Kasumi-1 (cell line): ENCODE results near the gene VARS2.
"Not testable (repeated sequence)": the region's sequence is repeated elsewhere in the genome, so short reads cannot be mapped to it uniquely, and the experiment has no call there.

ENCODE experiments used
- DNase-seq, 2 experiments: peaks; one replicate each; lab custom pipeline; 2025; lab: John Stamatoyannopoulos, UW

Gene VARS2

DNA sequence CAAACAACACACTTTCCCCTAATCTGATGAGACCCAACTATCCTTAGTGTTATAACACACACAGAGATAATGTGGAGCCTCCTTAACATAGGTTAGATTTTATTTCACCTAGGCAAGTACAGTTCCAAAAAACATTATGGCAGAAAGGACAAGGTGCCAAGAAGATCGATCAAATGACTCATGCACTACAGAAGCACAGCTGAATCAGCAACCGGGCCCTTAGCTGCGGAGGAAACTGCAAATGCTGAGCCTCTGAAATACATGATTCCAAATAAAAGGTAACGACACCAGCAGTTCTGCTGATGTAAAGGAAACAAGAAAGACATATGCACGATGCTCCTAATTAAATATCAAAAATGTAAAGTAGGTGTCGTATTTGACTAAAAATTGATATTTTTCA lies 49.6 kb downstream of the VARS2 start:
- DNase-seq, result no peak

GRCh38 chr6:30964075-30964474 lies 50.0 kb downstream of the VARS2 start:
- no peak for DNase-seq

- no peak for DNase-seq
Observed at GRCh38 chr6:30965140-30965601, 51.1 kb downstream of the VARS2 start.

DNA sequence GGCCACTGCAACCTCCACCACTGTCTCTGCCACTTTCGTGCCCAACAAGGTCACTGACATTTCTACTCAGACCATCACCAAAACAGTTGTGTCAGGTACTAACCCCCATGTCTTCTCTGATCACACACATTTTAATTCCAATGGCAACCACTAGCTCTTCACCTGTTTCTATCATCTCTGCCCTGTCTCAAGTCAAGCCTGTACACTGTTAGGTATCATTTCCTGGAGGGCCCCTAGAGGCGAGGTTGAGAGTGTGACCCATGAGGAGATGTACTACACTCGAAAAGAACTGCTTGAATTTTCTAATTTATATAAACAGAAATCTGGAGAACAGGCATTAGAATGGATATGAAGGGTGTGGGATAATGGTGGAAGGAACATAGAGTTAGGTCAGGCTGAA lies 52.1 kb downstream of the VARS2 start:
- DNase-seq, result no peak

GRCh38 chr6:30969171-30969570 lies 55.1 kb downstream of the VARS2 start:
- DNase-seq, result not testable (repeated sequence)

GRCh38 chr6:30970946-30971345 lies 56.9 kb downstream of the VARS2 start:
- no peak for DNase-seq

DNA sequence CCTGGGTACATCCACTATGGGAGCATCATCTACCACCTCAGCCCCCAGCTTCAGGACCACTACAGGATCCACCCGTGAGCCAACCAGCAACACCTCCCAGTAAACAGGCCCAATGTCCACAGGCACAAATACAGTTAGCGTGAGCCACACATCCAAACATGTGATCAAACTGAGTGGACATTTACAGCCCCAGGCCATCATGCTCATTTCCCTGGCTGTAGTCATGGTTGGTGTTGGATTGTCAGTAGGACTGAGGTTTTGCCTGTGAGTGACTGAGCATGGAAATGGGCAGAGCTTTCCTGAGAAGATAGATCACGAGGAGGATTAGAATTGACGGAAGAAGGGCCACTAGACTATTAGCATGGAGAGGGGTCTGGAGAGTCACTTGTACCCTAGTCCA lies 58.8 kb downstream of the VARS2 start:
- no peak for DNase-seq

DNA sequence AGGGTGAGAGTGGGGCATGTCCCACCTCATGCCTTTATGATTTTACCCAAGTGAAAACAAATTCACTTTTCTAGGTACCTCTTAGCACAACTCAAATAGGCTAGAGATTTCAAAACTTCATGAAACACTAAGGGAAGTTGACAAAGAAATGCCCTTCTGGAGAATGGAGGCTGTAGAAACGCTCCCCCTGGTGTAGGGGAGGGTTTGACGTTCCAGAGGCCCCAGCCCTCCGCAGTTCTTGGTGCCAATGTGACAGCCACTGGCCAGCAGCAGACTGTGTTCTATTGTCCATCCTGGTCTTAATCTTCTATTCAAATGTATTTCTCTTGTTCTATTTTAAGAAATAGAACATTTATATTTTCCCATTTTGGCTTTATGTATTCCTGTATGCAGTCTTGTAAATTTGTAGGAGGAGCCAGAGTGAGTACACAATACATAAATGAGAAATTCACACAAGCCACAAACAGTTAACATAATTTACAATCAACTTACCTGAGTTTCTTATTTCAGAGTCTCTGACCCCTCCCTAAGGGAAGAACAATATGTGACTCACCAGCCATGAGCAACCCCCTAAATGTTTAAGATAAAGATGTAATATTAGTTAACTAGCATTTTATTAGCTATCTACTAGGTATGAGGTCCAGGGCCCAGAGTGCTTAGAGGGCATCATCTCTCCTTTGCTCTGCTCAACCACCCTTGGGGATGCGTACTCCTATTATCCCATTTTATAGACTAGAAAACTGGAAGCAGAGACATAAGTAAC lies 60.6 kb downstream of the VARS2 start:
- no peak for DNase-seq
